Measurements from ENCODE around the gene LEFTY1.

The LEFTY1 gene

GRCh38 chr1:225868631-225869330 is 20.2 kb downstream of the LEFTY1 start:
- no peak for DNase-seq

- DNase-seq, result no peak
Observed at GRCh38 chr1:225866981-225867380, 22.0 kb downstream of the LEFTY1 start.

GRCh38 chr1:225866061-225866837 is 22.7 kb downstream of the LEFTY1 start:
- peak; percentile 75 for DNase-seq

GRCh38 chr1:225865514-225865913 is 23.4 kb downstream of the LEFTY1 start:
- DNase-seq, result no peak

GRCh38 chr1:225863167-225863566 is 25.8 kb downstream of the LEFTY1 start:
- no peak for DNase-seq

- DNase-seq, result no peak
Observed at GRCh38 chr1:225862581-225862950, 26.4 kb downstream of the LEFTY1 start.

GRCh38 chr1:225861834-225862580 is 26.9 kb downstream of the LEFTY1 start:
- no peak for DNase-seq

- no peak for DNase-seq
Observed at GRCh38 chr1:225860876-225861441, 28.0 kb downstream of the LEFTY1 start.

- no peak for DNase-seq
Observed at GRCh38 chr1:225860107-225860506, 28.8 kb downstream of the LEFTY1 start.

GRCh38 chr1:225859151-225859550 is 29.8 kb downstream of the LEFTY1 start:
- DNase-seq, result no peak

GRCh38 chr1:225857256-225857655 is 31.7 kb downstream of the LEFTY1 start:
- DNase-seq, result no peak

GRCh38 chr1:225855503-225856300 is 33.2 kb downstream of the LEFTY1 start:
- DNase-seq, result no peak

GRCh38 chr1:225853441-225853840 is 35.5 kb downstream of the LEFTY1 start:
- no peak for DNase-seq

GRCh38 chr1:225852413-225853124 is 36.4 kb downstream of the LEFTY1 start:
- DNase-seq, result no peak

GRCh38 chr1:225851805-225852204 is 37.1 kb downstream of the LEFTY1 start:
- no peak for DNase-seq

GRCh38 chr1:225850370-225850769 is 38.6 kb downstream of the LEFTY1 start:
- no peak for DNase-seq

- DNase-seq, result no peak
Observed at GRCh38 chr1:225849925-225850324, 39.0 kb downstream of the LEFTY1 start.

- DNase-seq, result no peak
Observed at GRCh38 chr1:225848030-225848955, 40.7 kb downstream of the LEFTY1 start.

GRCh38 chr1:225847610-225848009 is 41.3 kb downstream of the LEFTY1 start:
- DNase-seq, result no peak

All from activated CD4-positive, alpha-beta T cell treated with anti-CD3 and anti-CD28 coated beads, Interleukin-2, Interleukin-6, amounts not matched to agents 100 ng/mL and 50 ng/mL, durations not matched to agents 16 hours and 8 hours (primary cell).